ENCODE measurements around the gene CHD6.

CHD6 gene

GRCh38 chr20:41392871-41393704 is 225.1 kb downstream of the CHD6 start:
- DNase-seq (ENCODE audit: low spot score), result no peak
- no peak for TF ChIP-seq CTCF (IDR thresholded peaks at IDR 0.05; ENCODE audit: borderline replicate concordance, control extremely low read depth, extremely low read depth, insufficient read depth, missing control alignments)
- in situ Hi-C loops (cut with MboI; ENCODE audit: low sequenced_read_pairs, unreplicated experiment), result no loop called here

- TF ChIP-seq CTCF (IDR thresholded peaks at IDR 0.05; ENCODE audit: borderline replicate concordance, control extremely low read depth, extremely low read depth, insufficient read depth, missing control alignments), result no peak
- in situ Hi-C loops (cut with MboI; ENCODE audit: low sequenced_read_pairs, unreplicated experiment), result no loop called here
- no peak for DNase-seq (ENCODE audit: low spot score)
Measured at GRCh38 chr20:41392295-41392694, 225.9 kb downstream of the CHD6 start.

- DNase-seq (ENCODE audit: low spot score), result no peak
- no peak for TF ChIP-seq CTCF (IDR thresholded peaks at IDR 0.05; ENCODE audit: borderline replicate concordance, control extremely low read depth, extremely low read depth, insufficient read depth, missing control alignments)
- in situ Hi-C loops (cut with MboI; ENCODE audit: low sequenced_read_pairs, unreplicated experiment), result no loop called here
Measured at GRCh38 chr20:41391587-41392001, 226.6 kb downstream of the CHD6 start.

- in situ Hi-C loops (cut with MboI; ENCODE audit: low sequenced_read_pairs, unreplicated experiment), result no loop called here
- no peak for TF ChIP-seq CTCF (IDR thresholded peaks at IDR 0.05; ENCODE audit: borderline replicate concordance, control extremely low read depth, extremely low read depth, insufficient read depth, missing control alignments)
Measured at GRCh38 chr20:41390889-41391288, 227.3 kb downstream of the CHD6 start.

GRCh38 chr20:41387444-41387851 is 230.7 kb downstream of the CHD6 start:
- in situ Hi-C loops (cut with MboI; ENCODE audit: low sequenced_read_pairs, unreplicated experiment), result no loop called here
- DNase-seq (ENCODE audit: low spot score), result no peak
- no peak for TF ChIP-seq CTCF (IDR thresholded peaks at IDR 0.05; ENCODE audit: borderline replicate concordance, control extremely low read depth, extremely low read depth, insufficient read depth, missing control alignments)

More at GRCh38 chr20:41390889-41391288, 227.3 kb downstream of the CHD6 start:
- DNase-seq (ENCODE audit: low spot score), result no peak

- TF ChIP-seq CTCF (IDR thresholded peaks at IDR 0.05; ENCODE audit: borderline replicate concordance, control extremely low read depth, extremely low read depth, insufficient read depth, missing control alignments), result no peak
- in situ Hi-C loops (cut with MboI; ENCODE audit: low sequenced_read_pairs, unreplicated experiment), result no loop called here
- DNase-seq (ENCODE audit: low spot score), result no peak
Measured at GRCh38 chr20:41386502-41387427, 231.4 kb downstream of the CHD6 start.

All from GM13976 (cell line).